Panc1 (cell line): Measurements from ENCODE around the gene KCNAB1. TPM values are rescaled to one million over a fixed set of nuclear protein-coding genes. Genes with fewer than 3 reads are reported as not detected.
"Not testable (repeated sequence)": the region's sequence is repeated elsewhere in the genome, so short reads cannot be mapped to it uniquely, and the experiment has no call there.

Experiments used
- ATAC-seq: fragments of 200-7000 bp; cut with Tn5 transposase; 2 replicates; pipeline ENCODE4 v1.9.1; 2020; ENCODE audit warnings: mild to moderate bottlenecking, moderate library complexity
- BruUV-seq: library from RNA; stranded (reverse); fragments of 400-500 nt; replicated peaks from 2 replicates; lab custom pipeline; 2021; lab: Mats Ljungman, UMichigan
- CTCF ChIA-PET: fragments of 300-600 bp; sonication (Branson Sonifier 250); formaldehyde crosslinking; loops from one replicate; lab custom pipeline; 2022; ENCODE audit warnings: antibody characterized with exemption; lab: Charles Lee
- POLR2A ChIA-PET: fragments of 300-600 bp; sonication (Branson Sonifier 250); formaldehyde crosslinking; loops from one replicate; lab custom pipeline; 2022; ENCODE audit warnings: antibody characterized with exemption; lab: Charles Lee
- DNase-seq: peaks from one replicate; pipeline ENCODE4 v3.0.0-alpha.2; 2010; ENCODE audit warnings: low read depth, low spot score
- H3K27ac ChIP-seq: 2 replicates; pipeline ENCODE4 v1.5.1; 2011; ENCODE audit warnings: mild to moderate bottlenecking, low read length, inconsistent platforms
- H3K27me3 ChIP-seq: fragments of 200-500 bp; sonication (Bioruptor generic); 2 replicates; pipeline ENCODE4 v1.6.0; 2014; ENCODE audit warnings: low read length, inconsistent platforms; ENCODE audit not compliant: control insufficient read depth, insufficient read depth
- H3K36me3 ChIP-seq: fragments of 200-500 bp; sonication (Bioruptor generic); 2 replicates; pipeline ENCODE4 v1.5.1; 2014; ENCODE audit warnings: inconsistent platforms, mild to moderate bottlenecking, low read length, moderate library complexity; ENCODE audit not compliant: control insufficient read depth, insufficient read depth
- H3K4me1 ChIP-seq: 2 replicates; pipeline ENCODE4 v1.5.1; 2011; ENCODE audit warnings: inconsistent platforms, mild to moderate bottlenecking, low read length, moderate library complexity; ENCODE audit not compliant: control insufficient read depth, insufficient read depth
- H3K4me3 ChIP-seq, 2 experiments: 2 replicates each; pipeline ENCODE4 v1.5.1; 2011 to 2012; ENCODE audit warnings: low read depth in 2 of 2, low read length in 2 of 2, mild to moderate bottlenecking in 2 of 2, inconsistent platforms in 1 of 2, moderate library complexity in 1 of 2
- H3K9me3 ChIP-seq: fragments of 200-500 bp; sonication (Bioruptor generic); 2 replicates; pipeline ENCODE4 v1.5.1; 2014; ENCODE audit warnings: low read depth, mild to moderate bottlenecking, inconsistent platforms, low read length, moderate library complexity; ENCODE audit not compliant: control insufficient read depth, insufficient read depth
- CTCF ChIP-seq: fragments of 450-650 bp; IDR thresholded peaks from 2 replicates; pipeline ENCODE4 v1.5.1; 2017; ENCODE audit warnings: mild to moderate bottlenecking
- POLR2AphosphoS5 ChIP-seq: IDR thresholded peaks from 2 replicates; pipeline ENCODE4 v1.6.1; 2012; ENCODE audit warnings: mild to moderate bottlenecking, low read depth, low read length, moderate library complexity
- SIN3A ChIP-seq: IDR thresholded peaks from 2 replicates; pipeline ENCODE4 v1.6.1; 2012; ENCODE audit warnings: low read depth, mild to moderate bottlenecking, low read length, moderate library complexity, borderline replicate concordance; ENCODE audit not compliant: insufficient read depth
- TCF7L2 ChIP-seq: IDR thresholded peaks from 2 replicates; pipeline ENCODE4 v1.6.1; 2011; ENCODE audit warnings: mild to moderate bottlenecking, low read depth, low read length, inconsistent platforms
- in situ Hi-C: cut with HindIII; loops from 2 replicates; pipeline ENCODE4 v1.10.0; 2016; ENCODE audit warnings: low sequenced_read_pairs, low pct_unique_long_range_greater_than_20kb
- intact Hi-C: fragments of 100-400 bp; cut with micrococcal nuclease; formaldehyde crosslinking; loops from one replicate; pipeline ENCODE4 v1.10.0; 2022; ENCODE audit not compliant: unreplicated experiment
- total RNA-seq: library from RNA; stranded (reverse); gene quantifications from one replicate; pipeline ENCODE4 v1.2.1, GENCODE V29; 2021; ENCODE audit not compliant: unreplicated experiment
- TF ChIP-seq, protein P1 (sequence below), 2 experiments: IDR thresholded peaks; 2 replicates each; pipeline ENCODE4 v1.6.1; 2011 to 2012; ENCODE audit warnings: low read depth in 2 of 2, control low read depth in 1 of 2, low read length in 1 of 2, mild to moderate bottlenecking in 1 of 2, moderate library complexity in 1 of 2; ENCODE audit not compliant: insufficient read depth in 1 of 2

The KCNAB1 gene
- total RNA-seq, 1 experiment from 2014 or later, result not detected

GRCh38 chr3:156274791-156275190, 154.4 kb downstream of the KCNAB1 start:
- DNase-seq, result no peak
- Histone ChIP-seq H3K9me3 (no peaks in the 10 kb centered on the region), H3K27ac (no peak overlapping the region), H3K27me3 (no peaks in the 10 kb centered on the region), H3K36me3 (no peaks in the 10 kb centered on the region), H3K4me3 (no peak overlapping the region), H3K4me1 (no peaks in the 10 kb centered on the region)
- ChIA-PET POLR2A (no interaction called here), CTCF (no interaction called here)
- intact Hi-C loops, result no loop called here
- in situ Hi-C loops, result no loop called here
- TF ChIP-seq CTCF, result no peak
- TF ChIP-seq SIN3A, result no peak
- TF ChIP-seq POLR2AphosphoS5, result no peak
- TF ChIP-seq, protein P1, sequence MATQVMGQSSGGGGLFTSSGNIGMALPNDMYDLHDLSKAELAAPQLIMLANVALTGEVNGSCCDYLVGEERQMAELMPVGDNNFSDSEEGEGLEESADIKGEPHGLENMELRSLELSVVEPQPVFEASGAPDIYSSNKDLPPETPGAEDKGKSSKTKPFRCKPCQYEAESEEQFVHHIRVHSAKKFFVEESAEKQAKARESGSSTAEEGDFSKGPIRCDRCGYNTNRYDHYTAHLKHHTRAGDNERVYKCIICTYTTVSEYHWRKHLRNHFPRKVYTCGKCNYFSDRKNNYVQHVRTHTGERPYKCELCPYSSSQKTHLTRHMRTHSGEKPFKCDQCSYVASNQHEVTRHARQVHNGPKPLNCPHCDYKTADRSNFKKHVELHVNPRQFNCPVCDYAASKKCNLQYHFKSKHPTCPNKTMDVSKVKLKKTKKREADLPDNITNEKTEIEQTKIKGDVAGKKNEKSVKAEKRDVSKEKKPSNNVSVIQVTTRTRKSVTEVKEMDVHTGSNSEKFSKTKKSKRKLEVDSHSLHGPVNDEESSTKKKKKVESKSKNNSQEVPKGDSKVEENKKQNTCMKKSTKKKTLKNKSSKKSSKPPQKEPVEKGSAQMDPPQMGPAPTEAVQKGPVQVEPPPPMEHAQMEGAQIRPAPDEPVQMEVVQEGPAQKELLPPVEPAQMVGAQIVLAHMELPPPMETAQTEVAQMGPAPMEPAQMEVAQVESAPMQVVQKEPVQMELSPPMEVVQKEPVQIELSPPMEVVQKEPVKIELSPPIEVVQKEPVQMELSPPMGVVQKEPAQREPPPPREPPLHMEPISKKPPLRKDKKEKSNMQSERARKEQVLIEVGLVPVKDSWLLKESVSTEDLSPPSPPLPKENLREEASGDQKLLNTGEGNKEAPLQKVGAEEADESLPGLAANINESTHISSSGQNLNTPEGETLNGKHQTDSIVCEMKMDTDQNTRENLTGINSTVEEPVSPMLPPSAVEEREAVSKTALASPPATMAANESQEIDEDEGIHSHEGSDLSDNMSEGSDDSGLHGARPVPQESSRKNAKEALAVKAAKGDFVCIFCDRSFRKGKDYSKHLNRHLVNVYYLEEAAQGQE (IDR thresholded peaks at IDR 0.05; ENCODE audit: insufficient read depth in 1 of 2, low read depth in 2 of 2, low read length in 1 of 2), result no peak
- no peak for TF ChIP-seq TCF7L2
- ATAC-seq, result no peak
- no TSS peak for BruUV-seq

- in situ Hi-C loops, POLR2A ChIA-PET, H3K4me3 ChIP-seq, H3K36me3 ChIP-seq, H3K9me3 ChIP-seq, H3K27me3 ChIP-seq, H3K27ac ChIP-seq, CTCF ChIA-PET, BruUV-seq, H3K4me1 ChIP-seq, ATAC-seq, DNase-seq, intact Hi-C loops: not testable (repeated sequence)
Measured at GRCh38 chr3:156284637-156285036, 164.3 kb downstream of the KCNAB1 start.

GRCh38 chr3:156285626-156286025, 165.2 kb downstream of the KCNAB1 start:
- in situ Hi-C loops, result no loop called here
- no peaks in the 10 kb centered on the region for H3K4me1 ChIP-seq
- H3K27me3 ChIP-seq, result peaks cover 12% of the 10 kb centered on the region
- no peak overlapping the region for H3K27ac ChIP-seq
- no peaks in the 10 kb centered on the region for H3K9me3 ChIP-seq
- TF ChIP-seq CTCF (no peak), TCF7L2 (no peak), POLR2AphosphoS5 (no peak), SIN3A (no peak)
- TF ChIP-seq, protein P1 (IDR thresholded peaks at IDR 0.05; ENCODE audit: insufficient read depth in 1 of 2, low read depth in 2 of 2, low read length in 1 of 2), result no peak
- intact Hi-C loops, result no loop called here
- CTCF ChIA-PET, result no interaction called here
- no peak for DNase-seq
- POLR2A ChIA-PET, result no interaction called here
- no peaks in the 10 kb centered on the region for H3K36me3 ChIP-seq
- no TSS peak for BruUV-seq
- no peak overlapping the region for H3K4me3 ChIP-seq
- no peak for ATAC-seq
